ENCODE data around the gene TMEM150C.
"Not testable (repeated sequence)": the region's sequence is repeated elsewhere in the genome, so short reads cannot be mapped to it uniquely, and the experiment has no call there.

TMEM150C gene

GRCh38 chr4:82489076-82489475 lies 72.7 kb downstream of the TMEM150C start:
- Histone ChIP-seq H3K4me2 (ENCODE audit: low read length) (no peak overlapping the region), H3K9ac (ENCODE audit: low read depth, low read length) (no peak overlapping the region), H3K4me3 (ENCODE audit: low read length) (no peak overlapping the region), H3K36me3 (ENCODE audit: insufficient read depth, low read length) (no peaks in the 10 kb centered on the region), H3K9me3 (replicated peaks; ENCODE audit: low read length) (no peaks in the 10 kb centered on the region), H3K4me1 (ENCODE audit: control insufficient read depth, insufficient read depth, low read length) (no peaks in the 10 kb centered on the region), H3K27me3 (ENCODE audit: control insufficient read depth, insufficient read depth, low read length) (no peaks in the 10 kb centered on the region)

- H3K4me1 ChIP-seq (ENCODE audit: control insufficient read depth, insufficient read depth, low read length): no peaks in the 10 kb centered on the region
- H3K36me3 ChIP-seq (ENCODE audit: insufficient read depth, low read length): no peaks in the 10 kb centered on the region
- H3K4me2 ChIP-seq (ENCODE audit: low read length): no peak overlapping the region
- no peak overlapping the region for H3K4me3 ChIP-seq (ENCODE audit: low read length)
- H3K9me3 ChIP-seq (replicated peaks; ENCODE audit: low read length): no peaks in the 10 kb centered on the region
- H3K9ac ChIP-seq (ENCODE audit: low read depth, low read length): no peak overlapping the region
- H3K27me3 ChIP-seq (ENCODE audit: control insufficient read depth, insufficient read depth, low read length): no peaks in the 10 kb centered on the region
Measured at GRCh38 chr4:82484996-82485783, 76.6 kb downstream of the TMEM150C start.

GRCh38 chr4:82482387-82482786 lies 79.4 kb downstream of the TMEM150C start:
- Histone ChIP-seq H3K9me3 (replicated peaks; ENCODE audit: low read length) (no peaks in the 10 kb centered on the region), H3K4me2 (ENCODE audit: low read length) (no peak overlapping the region), H3K4me1 (ENCODE audit: control insufficient read depth, insufficient read depth, low read length) (no peaks in the 10 kb centered on the region), H3K27me3 (ENCODE audit: control insufficient read depth, insufficient read depth, low read length) (no peaks in the 10 kb centered on the region), H3K36me3 (ENCODE audit: insufficient read depth, low read length) (no peaks in the 10 kb centered on the region), H3K9ac (ENCODE audit: low read depth, low read length) (no peak overlapping the region), H3K4me3 (ENCODE audit: low read length) (no peak overlapping the region)

GRCh38 chr4:82481506-82481840 lies 80.3 kb downstream of the TMEM150C start:
- H3K4me2 ChIP-seq (ENCODE audit: low read length): no peak overlapping the region
- no peaks in the 10 kb centered on the region for H3K27me3 ChIP-seq (ENCODE audit: control insufficient read depth, insufficient read depth, low read length)
- no peaks in the 10 kb centered on the region for H3K9me3 ChIP-seq (replicated peaks; ENCODE audit: low read length)
- no peak overlapping the region for H3K9ac ChIP-seq (ENCODE audit: low read depth, low read length)
- no peak overlapping the region for H3K4me3 ChIP-seq (ENCODE audit: low read length)
- no peaks in the 10 kb centered on the region for H3K4me1 ChIP-seq (ENCODE audit: control insufficient read depth, insufficient read depth, low read length)
- no peaks in the 10 kb centered on the region for H3K36me3 ChIP-seq (ENCODE audit: insufficient read depth, low read length)

GRCh38 chr4:82480771-82481505 lies 80.8 kb downstream of the TMEM150C start:
- Histone ChIP-seq H3K36me3 (ENCODE audit: insufficient read depth, low read length) (no peaks in the 10 kb centered on the region), H3K9ac (ENCODE audit: low read depth, low read length) (no peak overlapping the region), H3K4me3 (ENCODE audit: low read length) (no peak overlapping the region), H3K9me3 (replicated peaks; ENCODE audit: low read length) (no peaks in the 10 kb centered on the region), H3K27me3 (ENCODE audit: control insufficient read depth, insufficient read depth, low read length) (no peaks in the 10 kb centered on the region), H3K4me1 (ENCODE audit: control insufficient read depth, insufficient read depth, low read length) (no peaks in the 10 kb centered on the region), H3K4me2 (ENCODE audit: low read length) (no peak overlapping the region)

GRCh38 chr4:82479562-82479961 lies 82.2 kb downstream of the TMEM150C start:
- no peak overlapping the region for H3K4me2 ChIP-seq (ENCODE audit: low read length)

GRCh38 chr4:82477469-82477868 lies 84.3 kb downstream of the TMEM150C start:
- not testable (repeated sequence) for H3K4me2 ChIP-seq (ENCODE audit: low read length); H3K36me3 ChIP-seq (ENCODE audit: insufficient read depth, low read length); H3K9ac ChIP-seq (ENCODE audit: low read depth, low read length); H3K27me3 ChIP-seq (ENCODE audit: control insufficient read depth, insufficient read depth, low read length); H3K4me3 ChIP-seq (ENCODE audit: low read length); H3K4me1 ChIP-seq (ENCODE audit: control insufficient read depth, insufficient read depth, low read length); H3K9me3 ChIP-seq (replicated peaks; ENCODE audit: low read length)

More at GRCh38 chr4:82479562-82479961, 82.2 kb downstream of the TMEM150C start:
- no peak overlapping the region for H3K9ac ChIP-seq (ENCODE audit: low read depth, low read length)
- no peaks in the 10 kb centered on the region for H3K9me3 ChIP-seq (replicated peaks; ENCODE audit: low read length)
- no peak overlapping the region for H3K4me3 ChIP-seq (ENCODE audit: low read length)
- H3K4me1 ChIP-seq (ENCODE audit: control insufficient read depth, insufficient read depth, low read length): no peaks in the 10 kb centered on the region
- H3K36me3 ChIP-seq (ENCODE audit: insufficient read depth, low read length): no peaks in the 10 kb centered on the region
- H3K27me3 ChIP-seq (ENCODE audit: control insufficient read depth, insufficient read depth, low read length): no peaks in the 10 kb centered on the region

- not testable (repeated sequence) for H3K4me2 ChIP-seq (ENCODE audit: low read length); H3K4me3 ChIP-seq (ENCODE audit: low read length); H3K9ac ChIP-seq (ENCODE audit: low read depth, low read length); H3K27me3 ChIP-seq (ENCODE audit: control insufficient read depth, insufficient read depth, low read length); H3K9me3 ChIP-seq (replicated peaks; ENCODE audit: low read length); H3K36me3 ChIP-seq (ENCODE audit: insufficient read depth, low read length); H3K4me1 ChIP-seq (ENCODE audit: control insufficient read depth, insufficient read depth, low read length)
Measured at GRCh38 chr4:82475931-82476330, 85.9 kb downstream of the TMEM150C start.

- H3K9ac ChIP-seq (ENCODE audit: low read depth, low read length): no peak overlapping the region
- H3K9me3 ChIP-seq (replicated peaks; ENCODE audit: low read length): no peaks in the 10 kb centered on the region
- H3K4me3 ChIP-seq (ENCODE audit: low read length): no peak overlapping the region
- H3K4me2 ChIP-seq (ENCODE audit: low read length): no peak overlapping the region
- peaks cover 4% of the 10 kb centered on the region for H3K4me1 ChIP-seq (ENCODE audit: control insufficient read depth, insufficient read depth, low read length)
- H3K27me3 ChIP-seq (ENCODE audit: control insufficient read depth, insufficient read depth, low read length): no peaks in the 10 kb centered on the region
- no peaks in the 10 kb centered on the region for H3K36me3 ChIP-seq (ENCODE audit: insufficient read depth, low read length)
Measured at GRCh38 chr4:82473621-82474164, 88.1 kb downstream of the TMEM150C start.

- not testable (repeated sequence) for H3K9ac ChIP-seq (ENCODE audit: low read depth, low read length); H3K4me2 ChIP-seq (ENCODE audit: low read length); H3K36me3 ChIP-seq (ENCODE audit: insufficient read depth, low read length); H3K9me3 ChIP-seq (replicated peaks; ENCODE audit: low read length); H3K4me3 ChIP-seq (ENCODE audit: low read length); H3K27me3 ChIP-seq (ENCODE audit: control insufficient read depth, insufficient read depth, low read length); H3K4me1 ChIP-seq (ENCODE audit: control insufficient read depth, insufficient read depth, low read length)
Measured at GRCh38 chr4:82473080-82473479, 88.7 kb downstream of the TMEM150C start.

GRCh38 chr4:82469791-82470345 lies 91.9 kb downstream of the TMEM150C start:
- H3K4me2 ChIP-seq (ENCODE audit: low read length): no peak overlapping the region
- H3K36me3 ChIP-seq (ENCODE audit: insufficient read depth, low read length): no peaks in the 10 kb centered on the region
- no peaks in the 10 kb centered on the region for H3K9me3 ChIP-seq (replicated peaks; ENCODE audit: low read length)

More at GRCh38 chr4:82469791-82470345, 91.9 kb downstream of the TMEM150C start:
- Histone ChIP-seq H3K4me1 (ENCODE audit: control insufficient read depth, insufficient read depth, low read length) (peaks cover 4% of the 10 kb centered on the region), H3K4me3 (ENCODE audit: low read length) (no peak overlapping the region), H3K27me3 (ENCODE audit: control insufficient read depth, insufficient read depth, low read length) (no peaks in the 10 kb centered on the region), H3K9ac (ENCODE audit: low read depth, low read length) (no peak overlapping the region)
